Natural killer cell treated with Interleukin-12 subunit alpha and Interleukin-12 subunit beta and Interleukin-15 and Interleukin-18, amount 100 ng/mL, for 72 hours (primary cell): ENCODE results near the gene SPSB3. TPM values are rescaled to one million over a fixed set of nuclear protein-coding genes. Genes with fewer than 3 reads are reported as not detected.

ENCODE experiments used
- ATAC-seq, 2 donors: fragments of 150-1000 bp; cut with Tn5 transposase in 1 of 2; sonication (Bioruptor Pico), chemical (Tn5 transposase) in 1 of 2; 2 replicates each; pipeline ENCODE4 v1.10.0; 2021
- DNase-seq: peaks from one replicate; pipeline ENCODE4 v3.0.0; 2022; ENCODE audit warnings: low spot score
- H3K27ac Mint-ChIP-seq, 2 donors: 1 replicate in 1 of 2; 2 replicates in 1 of 2; pipeline ENCODE4 v1.8.0; 2022; ENCODE audit warnings: mixed read lengths in 2 of 2, mild to moderate bottlenecking in 1 of 2, moderate library complexity in 1 of 2
- H3K27me3 Mint-ChIP-seq, 2 donors: 1 replicate in 1 of 2; 2 replicates in 1 of 2; pipeline ENCODE4 v1.8.0; 2022; ENCODE audit warnings: mixed read lengths in 2 of 2
- H3K36me3 Mint-ChIP-seq: one replicate; pipeline ENCODE4 v1.8.0; 2022; ENCODE audit warnings: mixed read lengths
- H3K4me1 Mint-ChIP-seq, 2 donors: 1 replicate in 1 of 2; 2 replicates in 1 of 2; pipeline ENCODE4 v1.8.0; 2022; ENCODE audit warnings: low read depth in 2 of 2, mixed read lengths in 2 of 2, mild to moderate bottlenecking in 1 of 2
- H3K4me3 Mint-ChIP-seq: one replicate; pipeline ENCODE4 v1.8.0; 2022; ENCODE audit warnings: mixed read lengths
- H3K9me3 Mint-ChIP-seq: 2 replicates; pipeline ENCODE4 v1.8.0; 2022; ENCODE audit warnings: mixed read lengths
- total RNA-seq, 2 donors: library from RNA; stranded (reverse); gene quantifications; one replicate each; pipeline ENCODE4 v1.2.3, GENCODE V29; 2022

The SPSB3 gene
- total RNA-seq, 2 donors from 2014 or later, result 26.9 to 30.1 TPM

- no peak for ATAC-seq
- H3K4me3 Mint-ChIP-seq, result no peak overlapping the region
Observed at GRCh38 chr16:1778200-1779179, 3.9 kb downstream of the SPSB3 start.

GRCh38 chr16:1777375-1778199 is 4.8 kb downstream of the SPSB3 start:
- Mint-ChIP-seq H3K27me3 (no peaks in the 10 kb centered on the region), H3K27ac (no peak overlapping the region), H3K36me3 (no peaks in the 10 kb centered on the region), H3K4me3 (no peak overlapping the region), H3K9me3 (no peaks in the 10 kb centered on the region), H3K4me1 (peaks cover 10% of the 10 kb centered on the region in 2 donors)
- ATAC-seq (no peak), DNase-seq (no peak)

More at GRCh38 chr16:1778200-1779179, 3.9 kb downstream of the SPSB3 start:
- DNase-seq, result no peak
- Mint-ChIP-seq H3K27me3 (no peaks in the 10 kb centered on the region), H3K4me1 (peaks cover 10 to 14% of the 10 kb centered on the region in 2 donors), H3K9me3 (no peaks in the 10 kb centered on the region), H3K36me3 (no peaks in the 10 kb centered on the region), H3K27ac (no peak overlapping the region)

- DNase-seq (no peak), ATAC-seq (no peak)
- H3K4me3 Mint-ChIP-seq, result no peak overlapping the region
- peaks cover 15% of the 10 kb centered on the region in 2 donors for H3K4me1 Mint-ChIP-seq
- peaks cover 4% of the 10 kb centered on the region for H3K36me3 Mint-ChIP-seq
- no peaks in the 10 kb centered on the region for H3K27me3 Mint-ChIP-seq
- H3K9me3 Mint-ChIP-seq, result no peaks in the 10 kb centered on the region
- H3K27ac Mint-ChIP-seq, result no peak overlapping the region
Observed at GRCh38 chr16:1776991-1777374, 5.4 kb downstream of the SPSB3 start.

- Mint-ChIP-seq H3K4me1 (peaks cover 15 to 16% of the 10 kb centered on the region in 2 donors), H3K9me3 (no peaks in the 10 kb centered on the region), H3K27ac (no peak overlapping the region), H3K36me3 (peaks cover 6% of the 10 kb centered on the region), H3K27me3 (no peaks in the 10 kb centered on the region), H3K4me3 (no peak overlapping the region)
- no peak for ATAC-seq
- no peak for DNase-seq
Observed at GRCh38 chr16:1776672-1776955, 5.8 kb downstream of the SPSB3 start.

GRCh38 chr16:1775846-1776671 is 6.3 kb downstream of the SPSB3 start:
- ATAC-seq (no peak), DNase-seq (no peak)
- no peaks in the 10 kb centered on the region for H3K27me3 Mint-ChIP-seq
- peaks cover 10 to 12% of the 10 kb centered on the region in 2 donors for H3K4me1 Mint-ChIP-seq
- peaks cover 6% of the 10 kb centered on the region for H3K36me3 Mint-ChIP-seq
- H3K27ac Mint-ChIP-seq, result no peak overlapping the region
- no peaks in the 10 kb centered on the region for H3K9me3 Mint-ChIP-seq
- no peak overlapping the region for H3K4me3 Mint-ChIP-seq

- H3K4me3 Mint-ChIP-seq, result no peak overlapping the region
Observed at GRCh38 chr16:1775006-1775845, 7.1 kb downstream of the SPSB3 start.

GRCh38 chr16:1774448-1774780 is 8.0 kb downstream of the SPSB3 start:
- Mint-ChIP-seq H3K4me3 (no peak overlapping the region), H3K27ac (no peak overlapping the region), H3K4me1 (peaks cover 11 to 12% of the 10 kb centered on the region in 2 donors), H3K36me3 (peaks cover 6% of the 10 kb centered on the region), H3K9me3 (no peaks in the 10 kb centered on the region), H3K27me3 (no peaks in the 10 kb centered on the region)
- DNase-seq, result no peak
- no peak for ATAC-seq

More at GRCh38 chr16:1775006-1775845, 7.1 kb downstream of the SPSB3 start:
- DNase-seq, result no peak
- no peak for ATAC-seq
- Mint-ChIP-seq H3K27me3 (no peaks in the 10 kb centered on the region), H3K27ac (no peak overlapping the region), H3K4me1 (peaks cover 10 to 11% of the 10 kb centered on the region in 2 donors), H3K9me3 (no peaks in the 10 kb centered on the region), H3K36me3 (peaks cover 6% of the 10 kb centered on the region)

GRCh38 chr16:1773703-1774447 is 8.5 kb downstream of the SPSB3 start:
- no peaks in the 10 kb centered on the region for H3K9me3 Mint-ChIP-seq
- no peak for ATAC-seq

GRCh38 chr16:1772908-1773702 is 9.3 kb downstream of the SPSB3 start, which contains the start of gene MRPS34:
TSS of gene MRPS34 (minus strand) at chr16:1773134. CDS start at chr16:1773119, 15 bp downstream.
- ATAC-seq (peak; percentile 78 to 84), DNase-seq (peak; percentile 87)
- Mint-ChIP-seq H3K27ac (peak within 1 kb of the TSS; percentile 94 to 95), H3K9me3 (no peaks in the 10 kb centered on the region), H3K4me3 (peak within 1 kb of the TSS; percentile 96), H3K4me1 (peaks cover 8 to 12% of the 10 kb centered on the region in 2 donors), H3K36me3 (peaks cover 6% of the 10 kb centered on the region), H3K27me3 (no peaks in the 10 kb centered on the region)

More at GRCh38 chr16:1773703-1774447, 8.5 kb downstream of the SPSB3 start:
- Mint-ChIP-seq H3K4me1 (peaks cover 8 to 12% of the 10 kb centered on the region in 2 donors), H3K27ac (peak overlapping the region in 1 of 2 donors; percentile 43), H3K4me3 (peak overlapping the region; percentile 96), H3K36me3 (peaks cover 6% of the 10 kb centered on the region), H3K27me3 (no peaks in the 10 kb centered on the region)
- DNase-seq, result no peak

- H3K9me3 Mint-ChIP-seq, result no peaks in the 10 kb centered on the region
- H3K4me3 Mint-ChIP-seq, result peak within 1 kb of the TSS; percentile 96
- peaks cover 11 to 12% of the 10 kb centered on the region in 2 donors for H3K4me1 Mint-ChIP-seq
- no peaks in the 10 kb centered on the region for H3K27me3 Mint-ChIP-seq
- peak; percentile 5 to 37 for ATAC-seq
- H3K36me3 Mint-ChIP-seq, result peaks cover 6% of the 10 kb centered on the region
- no peak for DNase-seq
- peak within 1 kb of the TSS; percentile 94 to 95 for H3K27ac Mint-ChIP-seq
Observed at GRCh38 chr16:1772362-1772907, 9.9 kb downstream of the SPSB3 start, which contains the start of gene EME2. TSS of gene EME2 (plus strand) at chr16:1772810. CDS start at chr16:1773228, 418 bp downstream.

- DNase-seq (no peak), ATAC-seq (no peak)
- H3K36me3 Mint-ChIP-seq, result peaks cover 6% of the 10 kb centered on the region
- H3K4me1 Mint-ChIP-seq, result peaks cover 11 to 12% of the 10 kb centered on the region in 2 donors
- peak overlapping the region; percentile 96 for H3K4me3 Mint-ChIP-seq
- no peaks in the 10 kb centered on the region for H3K9me3 Mint-ChIP-seq
- H3K27ac Mint-ChIP-seq, result peak overlapping the region; percentile 94 to 95
- H3K27me3 Mint-ChIP-seq, result no peaks in the 10 kb centered on the region
Observed at GRCh38 chr16:1771864-1772361, 10.5 kb downstream of the SPSB3 start.
